Measurements from ENCODE around the gene DDX20.

- no peak for TF ChIP-seq POLR2A (IDR thresholded peaks at IDR 0.05)
- TF ChIP-seq, protein P1, sequence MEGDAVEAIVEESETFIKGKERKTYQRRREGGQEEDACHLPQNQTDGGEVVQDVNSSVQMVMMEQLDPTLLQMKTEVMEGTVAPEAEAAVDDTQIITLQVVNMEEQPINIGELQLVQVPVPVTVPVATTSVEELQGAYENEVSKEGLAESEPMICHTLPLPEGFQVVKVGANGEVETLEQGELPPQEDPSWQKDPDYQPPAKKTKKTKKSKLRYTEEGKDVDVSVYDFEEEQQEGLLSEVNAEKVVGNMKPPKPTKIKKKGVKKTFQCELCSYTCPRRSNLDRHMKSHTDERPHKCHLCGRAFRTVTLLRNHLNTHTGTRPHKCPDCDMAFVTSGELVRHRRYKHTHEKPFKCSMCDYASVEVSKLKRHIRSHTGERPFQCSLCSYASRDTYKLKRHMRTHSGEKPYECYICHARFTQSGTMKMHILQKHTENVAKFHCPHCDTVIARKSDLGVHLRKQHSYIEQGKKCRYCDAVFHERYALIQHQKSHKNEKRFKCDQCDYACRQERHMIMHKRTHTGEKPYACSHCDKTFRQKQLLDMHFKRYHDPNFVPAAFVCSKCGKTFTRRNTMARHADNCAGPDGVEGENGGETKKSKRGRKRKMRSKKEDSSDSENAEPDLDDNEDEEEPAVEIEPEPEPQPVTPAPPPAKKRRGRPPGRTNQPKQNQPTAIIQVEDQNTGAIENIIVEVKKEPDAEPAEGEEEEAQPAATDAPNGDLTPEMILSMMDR (IDR thresholded peaks at IDR 0.05): no peak
- TF ChIP-seq POLR2AphosphoS5 (IDR thresholded peaks at IDR 0.05): no peak
Observed at GRCh38 chr1:111804776-111805175, 49.1 kb downstream of the DDX20 start.
